Neural progenitor cell (in vitro differentiated cells): ENCODE measurements around the gene TRIM65. TPM values are rescaled to one million over a fixed set of nuclear protein-coding genes. Genes with fewer than 3 reads are reported as not detected.

Experiments used
- DNase-seq: peaks from one replicate; pipeline ENCODE4 v3.0.0-alpha.2; 2016; ENCODE audit warnings: low spot score
- H2AFZ ChIP-seq: fragments of 200-600 bp; sonication (generic); replicated peaks from 2 replicates; pipeline ENCODE4 v1.6.1; 2016; ENCODE audit warnings: antibody characterized with exemption
- H3F3A ChIP-seq: fragments of 200-600 bp; sonication (generic); 2 replicates; pipeline ENCODE4 v1.6.1; 2016; ENCODE audit warnings: antibody characterized with exemption, low read depth
- H3K27ac ChIP-seq: fragments of 200-600 bp; sonication (generic); 2 replicates; pipeline ENCODE4 v1.5.1; 2016; ENCODE audit warnings: mild to moderate bottlenecking
- H3K27me3 ChIP-seq: fragments of 200-600 bp; sonication (generic); 2 replicates; pipeline ENCODE4 v1.6.1; 2016; ENCODE audit warnings: mild to moderate bottlenecking, moderate library complexity
- H3K36me3 ChIP-seq: fragments of 200-600 bp; sonication (generic); 2 replicates; pipeline ENCODE4 v1.5.1; 2016
- H3K4me1 ChIP-seq: fragments of 200-600 bp; sonication (generic); 2 replicates; pipeline ENCODE4 v1.6.1; 2016; ENCODE audit warnings: mixed run types
- H3K4me2 ChIP-seq: fragments of 200-600 bp; sonication (generic); 2 replicates; pipeline ENCODE4 v1.6.1; 2016
- H3K4me3 ChIP-seq: fragments of 200-600 bp; sonication (generic); 2 replicates; pipeline ENCODE4 v1.5.1; 2016
- H3K79me2 ChIP-seq: fragments of 200-600 bp; sonication (generic); 2 replicates; pipeline ENCODE4 v1.6.1; 2016; ENCODE audit warnings: low read depth
- H3K9ac ChIP-seq: fragments of 200-600 bp; sonication (generic); 2 replicates; pipeline ENCODE4 v1.6.1; 2016
- H3K9me3 ChIP-seq: fragments of 200-600 bp; sonication (generic); 2 replicates; pipeline ENCODE4 v1.5.1; 2016; ENCODE audit warnings: low read depth
- H4K20me1 ChIP-seq: fragments of 200-600 bp; sonication (generic); 2 replicates; pipeline ENCODE4 v1.6.1; 2016; ENCODE audit warnings: low read depth
- H3K27ac Mint-ChIP-seq: 3 replicates; pipeline ENCODE4 v1.8.0; 2021; ENCODE audit warnings: mixed read lengths
- H3K27me3 Mint-ChIP-seq: 2 replicates; pipeline ENCODE4 v1.8.0; 2022; ENCODE audit warnings: low read depth, mild to moderate bottlenecking, inconsistent platforms, moderate library complexity, mixed read lengths; ENCODE audit not compliant: insufficient read depth
- H3K36me3 Mint-ChIP-seq: 3 replicates; pipeline ENCODE4 v1.8.0; 2021; ENCODE audit warnings: mixed read lengths
- H3K4me1 Mint-ChIP-seq: 3 replicates; pipeline ENCODE4 v1.8.0; 2021; ENCODE audit warnings: mixed read lengths
- H3K4me3 Mint-ChIP-seq: 3 replicates; pipeline ENCODE4 v1.8.0; 2021; ENCODE audit warnings: mild to moderate bottlenecking, moderate library complexity, mixed read lengths
- H3K9me3 Mint-ChIP-seq: 3 replicates; pipeline ENCODE4 v1.8.0; 2020; ENCODE audit warnings: mixed read lengths
- EZH2 ChIP-seq: fragments of 200-600 bp; sonication (generic); IDR thresholded peaks from 2 replicates; pipeline ENCODE4 v1.6.1; 2017; ENCODE audit warnings: antibody characterized with exemption, mild to moderate bottlenecking, moderate library complexity
- EZH2phosphoT487 ChIP-seq: fragments of 200-600 bp; sonication (generic); IDR thresholded peaks from 2 replicates; pipeline ENCODE4 v1.6.1; 2017; ENCODE audit warnings: antibody characterized with exemption
- total RNA-seq: library from RNA; depleted of rRNA; stranded (reverse); fragments of >200 nt; gene quantifications from 2 replicates; pipeline ENCODE4 v1.2.3, GENCODE V29; 2015; ENCODE audit warnings: low replicate concordance
- TF ChIP-seq, protein P1 (sequence below): fragments of 200-600 bp; sonication (generic); IDR thresholded peaks from 2 replicates; pipeline ENCODE4 v1.5.1; 2017; ENCODE audit warnings: antibody characterized with exemption, mild to moderate bottlenecking

The TRIM65 gene
- total RNA-seq, 1 donor from 2014 or later, result 17.2 TPM

DNA sequence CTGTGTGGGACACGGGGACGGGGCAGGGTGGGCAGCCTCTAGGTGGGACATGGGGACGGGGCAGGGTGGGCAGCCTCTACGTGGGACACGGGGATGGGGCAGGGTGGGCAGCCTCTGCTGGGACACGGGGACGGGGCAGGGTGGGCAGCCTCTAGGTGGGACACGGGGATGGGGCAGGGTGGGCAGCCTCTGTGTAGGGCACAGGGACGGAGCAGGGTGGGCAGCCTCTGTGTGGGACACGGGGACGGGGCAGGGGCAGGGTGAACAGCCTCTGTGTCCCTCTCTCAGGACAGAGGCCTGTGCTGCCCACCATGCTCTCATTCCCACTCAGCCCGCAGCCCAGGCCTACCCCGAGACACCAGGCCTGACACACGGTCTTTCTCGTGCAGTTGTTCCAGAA lies 24.8 kb upstream of the TRIM65 start:
- Histone ChIP-seq H3K79me2 (no peaks in the 10 kb centered on the region), H3K36me3 (no peaks in the 10 kb centered on the region), H3K4me3 (no peak overlapping the region), H3K27me3 (no peaks in the 10 kb centered on the region), H3K27ac (no peak overlapping the region), H3F3A (no peaks in the 10 kb centered on the region), H3K4me1 (no peaks in the 10 kb centered on the region), H4K20me1 (no peaks in the 10 kb centered on the region), H2AFZ (no peak overlapping the region), H3K4me2 (no peak overlapping the region), H3K9me3 (no peaks in the 10 kb centered on the region), H3K9ac (no peak overlapping the region)
- no peak overlapping the region for H3K27ac Mint-ChIP-seq
- H3K27me3 Mint-ChIP-seq, result peaks cover 2% of the 10 kb centered on the region
- H3K36me3 Mint-ChIP-seq, result peaks cover 4% of the 10 kb centered on the region
- no peaks in the 10 kb centered on the region for H3K4me1 Mint-ChIP-seq
- H3K4me3 Mint-ChIP-seq, result no peak overlapping the region
- TF ChIP-seq, protein P1, sequence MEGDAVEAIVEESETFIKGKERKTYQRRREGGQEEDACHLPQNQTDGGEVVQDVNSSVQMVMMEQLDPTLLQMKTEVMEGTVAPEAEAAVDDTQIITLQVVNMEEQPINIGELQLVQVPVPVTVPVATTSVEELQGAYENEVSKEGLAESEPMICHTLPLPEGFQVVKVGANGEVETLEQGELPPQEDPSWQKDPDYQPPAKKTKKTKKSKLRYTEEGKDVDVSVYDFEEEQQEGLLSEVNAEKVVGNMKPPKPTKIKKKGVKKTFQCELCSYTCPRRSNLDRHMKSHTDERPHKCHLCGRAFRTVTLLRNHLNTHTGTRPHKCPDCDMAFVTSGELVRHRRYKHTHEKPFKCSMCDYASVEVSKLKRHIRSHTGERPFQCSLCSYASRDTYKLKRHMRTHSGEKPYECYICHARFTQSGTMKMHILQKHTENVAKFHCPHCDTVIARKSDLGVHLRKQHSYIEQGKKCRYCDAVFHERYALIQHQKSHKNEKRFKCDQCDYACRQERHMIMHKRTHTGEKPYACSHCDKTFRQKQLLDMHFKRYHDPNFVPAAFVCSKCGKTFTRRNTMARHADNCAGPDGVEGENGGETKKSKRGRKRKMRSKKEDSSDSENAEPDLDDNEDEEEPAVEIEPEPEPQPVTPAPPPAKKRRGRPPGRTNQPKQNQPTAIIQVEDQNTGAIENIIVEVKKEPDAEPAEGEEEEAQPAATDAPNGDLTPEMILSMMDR, result no peak
- no peak for TF ChIP-seq EZH2phosphoT487
- no peak for TF ChIP-seq EZH2
- no peak for DNase-seq
- no peaks in the 10 kb centered on the region for H3K9me3 Mint-ChIP-seq

DNA sequence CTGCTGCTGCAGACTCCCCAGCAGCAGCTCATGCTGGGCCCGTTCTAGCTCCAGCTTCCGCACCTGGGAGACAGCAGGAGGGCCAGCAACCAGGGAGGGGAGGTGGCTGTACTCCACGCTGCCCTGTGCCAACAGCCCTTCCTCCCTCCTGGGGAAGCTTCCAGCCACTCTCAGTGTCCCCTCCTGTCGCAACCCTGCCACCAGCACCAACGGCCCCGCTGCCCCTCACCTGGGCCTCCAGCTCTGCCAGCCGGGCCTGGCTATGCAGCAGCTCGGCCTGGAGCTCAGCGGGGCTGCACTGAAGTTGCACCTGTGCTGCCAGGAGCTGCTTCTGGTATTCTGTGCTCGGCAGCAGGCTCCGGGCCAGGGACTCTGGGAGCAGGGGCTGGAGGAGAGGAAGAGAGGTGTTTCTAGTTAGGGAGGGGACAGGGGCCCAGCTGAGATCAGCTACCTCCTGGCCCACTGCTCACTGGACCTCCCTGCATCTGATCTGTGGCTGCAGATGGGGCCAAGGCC lies 23.4 kb upstream of the TRIM65 start:
- H3K27ac Mint-ChIP-seq, result no peak overlapping the region
- Histone ChIP-seq H3K27me3 (no peaks in the 10 kb centered on the region), H3F3A (no peaks in the 10 kb centered on the region), H3K4me1 (no peaks in the 10 kb centered on the region), H3K4me2 (no peak overlapping the region), H3K79me2 (no peaks in the 10 kb centered on the region), H2AFZ (no peak overlapping the region), H4K20me1 (no peaks in the 10 kb centered on the region), H3K27ac (no peak overlapping the region), H3K9ac (no peak overlapping the region), H3K9me3 (no peaks in the 10 kb centered on the region), H3K36me3 (no peaks in the 10 kb centered on the region), H3K4me3 (no peak overlapping the region)
- DNase-seq, result no peak
- no peak overlapping the region for H3K4me3 Mint-ChIP-seq
- H3K36me3 Mint-ChIP-seq, result peaks cover 4% of the 10 kb centered on the region
- H3K4me1 Mint-ChIP-seq, result no peaks in the 10 kb centered on the region
- TF ChIP-seq EZH2phosphoT487, result no peak
- TF ChIP-seq, protein P1, result no peak
- TF ChIP-seq EZH2, result no peak
- H3K27me3 Mint-ChIP-seq, result peaks cover 4% of the 10 kb centered on the region
- H3K9me3 Mint-ChIP-seq, result no peaks in the 10 kb centered on the region

DNA sequence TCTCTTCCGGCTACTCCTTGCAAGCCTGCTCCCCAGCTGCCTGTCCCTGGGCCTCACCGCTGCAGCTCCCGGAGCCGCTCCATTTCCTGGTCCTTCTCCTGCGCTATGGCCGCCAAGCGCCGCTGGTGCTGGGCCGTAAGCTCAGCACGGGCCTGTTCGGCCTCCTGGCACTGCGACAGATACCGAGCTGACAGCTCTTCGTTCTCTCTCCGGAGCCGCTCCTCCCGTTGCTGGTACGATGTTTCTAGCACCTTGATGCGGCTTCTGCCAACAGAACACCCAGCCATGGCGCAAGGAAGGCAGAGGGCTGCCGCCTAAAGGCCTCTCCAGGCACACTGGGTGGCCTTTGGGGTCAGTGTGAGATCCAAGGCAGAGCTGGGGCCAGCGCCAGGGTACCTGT lies 22.9 kb upstream of the TRIM65 start:
- no peak for TF ChIP-seq EZH2
- TF ChIP-seq, protein P1, result no peak
- TF ChIP-seq EZH2phosphoT487, result no peak
- Mint-ChIP-seq H3K4me1 (no peaks in the 10 kb centered on the region), H3K9me3 (no peaks in the 10 kb centered on the region), H3K27me3 (peaks cover 4% of the 10 kb centered on the region), H3K27ac (no peak overlapping the region), H3K4me3 (no peak overlapping the region), H3K36me3 (peaks cover 4% of the 10 kb centered on the region)
- Histone ChIP-seq H2AFZ (no peak overlapping the region), H3K4me1 (no peaks in the 10 kb centered on the region), H3K36me3 (no peaks in the 10 kb centered on the region), H3K79me2 (no peaks in the 10 kb centered on the region), H3K27ac (no peak overlapping the region), H3K9ac (no peak overlapping the region), H3K27me3 (no peaks in the 10 kb centered on the region), H3F3A (no peaks in the 10 kb centered on the region), H3K9me3 (no peaks in the 10 kb centered on the region), H3K4me2 (no peak overlapping the region), H3K4me3 (no peak overlapping the region), H4K20me1 (no peaks in the 10 kb centered on the region)
- DNase-seq, result no peak
